ENCODE measurements around the gene FKRP. TPM values are rescaled to one million over a fixed set of nuclear protein-coding genes. Genes with fewer than 3 reads are reported as not detected.
"Not testable (repeated sequence)": the region's sequence is repeated elsewhere in the genome, so short reads cannot be mapped to it uniquely, and the experiment has no call there.

The FKRP gene
- total RNA-seq = 15.3 TPM
- long read RNA-seq, partial matches to known transcripts = 1 of 23 reads
- long read RNA-seq, other reads (novel, unspliced or antisense) = 13 of 23 reads

GRCh38 chr19:46745521-46746280 lies at the start of gene FKRP:
Gene FKRP, plus strand, starts transcription at chr19:46746057. Its CDS starts 9,394 bp downstream, at chr19:46755451.
- intact Hi-C loops (cut with micrococcal nuclease) = no loop called here
- peak; percentile 64 for ATAC-seq
- DNase-seq = peak; percentile 63

GRCh38 chr19:46696866-46697203 lies 49.0 kb upstream of the FKRP start:
- DNase-seq = no peak
- intact Hi-C loops (cut with micrococcal nuclease) = no loop called here
- ATAC-seq = no peak

GRCh38 chr19:46697204-46697960 lies 48.5 kb upstream of the FKRP start:
- ATAC-seq (peak; percentile 97), DNase-seq (peak; percentile 93)
- intact Hi-C loops (cut with micrococcal nuclease) = no loop called here

GRCh38 chr19:46698395-46699321 lies 47.2 kb upstream of the FKRP start:
- DNase-seq (no peak), ATAC-seq (no peak)
- intact Hi-C loops (cut with micrococcal nuclease) = no loop called here

GRCh38 chr19:46700704-46701103 lies 45.2 kb upstream of the FKRP start:
- DNase-seq = no peak
- intact Hi-C loops (cut with micrococcal nuclease) = no loop called here
- no peak for ATAC-seq

GRCh38 chr19:46704379-46705076 lies 41.3 kb upstream of the FKRP start:
- DNase-seq (peak; percentile 87), ATAC-seq (peak; percentile 78)
- intact Hi-C loops (cut with micrococcal nuclease) = no loop called here

GRCh38 chr19:46710687-46711086 lies 35.2 kb upstream of the FKRP start:
- no peak for DNase-seq
- intact Hi-C loops (cut with micrococcal nuclease) = no loop called here
- no peak for ATAC-seq

- intact Hi-C loops (cut with micrococcal nuclease); DNase-seq; ATAC-seq: not testable (repeated sequence)
Measured at GRCh38 chr19:46712768-46713338, 33.0 kb upstream of the FKRP start.

- intact Hi-C loops (cut with micrococcal nuclease) = no loop called here
- ATAC-seq (peak; percentile 70), DNase-seq (peak; percentile 92)
Measured at GRCh38 chr19:46713781-46714443, 31.9 kb upstream of the FKRP start.

GRCh38 chr19:46714444-46715106 lies 31.3 kb upstream of the FKRP start:
- peak; percentile 8 for ATAC-seq
- intact Hi-C loops (cut with micrococcal nuclease) = no loop called here
- DNase-seq = no peak

GRCh38 chr19:46715620-46715974 lies 30.3 kb upstream of the FKRP start:
- intact Hi-C loops (cut with micrococcal nuclease) = no loop called here
- DNase-seq = no peak

GRCh38 chr19:46715975-46716671 lies 29.7 kb upstream of the FKRP start:
- intact Hi-C loops (cut with micrococcal nuclease) = no loop called here
- DNase-seq (no peak), ATAC-seq (no peak)

More at GRCh38 chr19:46715620-46715974, 30.3 kb upstream of the FKRP start:
- ATAC-seq = no peak

- no peak for DNase-seq
- intact Hi-C loops (cut with micrococcal nuclease) = no loop called here
- ATAC-seq = peak; percentile 1
Measured at GRCh38 chr19:46716672-46717033, 29.2 kb upstream of the FKRP start.

- intact Hi-C loops (cut with micrococcal nuclease) = no loop called here
- DNase-seq (peak; percentile 95), ATAC-seq (peak; percentile 88)
Measured at GRCh38 chr19:46717034-46717715, 28.7 kb upstream of the FKRP start, which contains the start of gene PRKD2. Gene PRKD2, minus strand, starts transcription at chr19:46717114. Its CDS starts 744 bp downstream, at chr19:46716370.

- ATAC-seq (no peak), DNase-seq (no peak)
- intact Hi-C loops (cut with micrococcal nuclease) = no loop called here
Measured at GRCh38 chr19:46717716-46718143, 28.1 kb upstream of the FKRP start.

Data from left ventricle myocardium superior (tissue), 1 donor.